MCF 10A (cell line): ENCODE data around the gene ROBO2. TPM values are rescaled to one million over a fixed set of nuclear protein-coding genes. Genes with fewer than 3 reads are reported as not detected.

Source experiments
- BruUV-seq: library from RNA; stranded (reverse); fragments of 400-500 nt; replicated peaks from 2 replicates; lab custom pipeline; 2021; lab: Mats Ljungman, UMichigan
- CTCF ChIA-PET: fragments of 300-600 bp; sonication (Branson Sonifier 250); formaldehyde crosslinking; extraction: SDS; loops from one replicate; lab custom pipeline; 2021; ENCODE audit warnings: antibody characterized with exemption, inconsistent platforms; lab: Yijun Ruan, JAX
- POLR2A ChIA-PET: fragments of 300-600, 350-650 bp; sonication (Branson Sonifier 250); formaldehyde crosslinking; extraction: SDS; loops from one replicate; lab custom pipeline; 2020; ENCODE audit warnings: antibody characterized with exemption, inconsistent platforms; lab: Yijun Ruan, JAX
- DNase-seq: peaks from one replicate; pipeline ENCODE4 v3.0.0-alpha.2; 2018; ENCODE audit not compliant: unreplicated experiment
- H3K27ac Mint-ChIP-seq: one replicate; pipeline ENCODE4 v1.8.0; 2022; ENCODE audit warnings: mild to moderate bottlenecking, low read depth, mixed read lengths; ENCODE audit not compliant: unreplicated experiment
- H3K27me3 Mint-ChIP-seq: one replicate; pipeline ENCODE4 v1.8.0; 2022; ENCODE audit warnings: mixed read lengths; ENCODE audit not compliant: insufficient read depth, unreplicated experiment
- H3K36me3 Mint-ChIP-seq: one replicate; pipeline ENCODE4 v1.8.0; 2022; ENCODE audit warnings: mild to moderate bottlenecking, moderate library complexity, mixed read lengths; ENCODE audit not compliant: insufficient read depth, unreplicated experiment
- H3K4me1 Mint-ChIP-seq: one replicate; pipeline ENCODE4 v1.8.0; 2022; ENCODE audit warnings: mixed read lengths; ENCODE audit not compliant: insufficient read depth, unreplicated experiment
- H3K4me3 Mint-ChIP-seq: one replicate; pipeline ENCODE4 v1.8.0; 2022; ENCODE audit warnings: mild to moderate bottlenecking, moderate library complexity, mixed read lengths; ENCODE audit not compliant: unreplicated experiment
- H3K9me3 Mint-ChIP-seq: one replicate; pipeline ENCODE4 v1.8.0; 2022; ENCODE audit warnings: mixed read lengths; ENCODE audit not compliant: unreplicated experiment
- intact Hi-C: fragments of 100-400 bp; cut with micrococcal nuclease; formaldehyde crosslinking; loops from 2 replicates; pipeline ENCODE4 v1.14.1; 2022
- total RNA-seq: library from RNA; stranded (reverse); gene quantifications from 2 replicates; pipeline ENCODE4 v1.2.3, GENCODE V29; 2022
- TF ChIP-seq, protein P1 (sequence below): fragments of 200-600 bp; IDR thresholded peaks from one replicate; pipeline ENCODE4 v1.8.0; 2022; ENCODE audit warnings: antibody characterized with exemption, mild to moderate bottlenecking; ENCODE audit not compliant: unreplicated experiment

Gene ROBO2
- total RNA-seq, 1 experiment from 2014 or later: not detected

DNA sequence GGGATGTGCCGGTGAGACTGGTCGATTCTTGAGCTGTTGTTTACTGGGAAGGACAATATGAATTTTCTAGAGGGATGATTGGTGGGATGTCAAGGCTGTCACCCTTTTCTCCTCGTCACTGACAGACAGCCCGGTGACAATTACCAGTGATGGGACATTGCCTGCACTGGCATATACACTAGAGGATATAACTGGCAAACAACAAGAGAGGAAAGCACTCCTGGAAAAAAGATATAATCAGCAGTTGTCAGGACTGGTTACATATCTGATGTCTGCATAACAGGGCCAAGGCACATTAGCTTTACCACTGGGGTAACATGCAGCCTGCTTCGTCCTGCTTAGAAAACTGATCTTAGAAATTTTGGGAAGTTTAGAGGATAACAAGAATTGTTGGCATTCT, 131.1 kb downstream of the ROBO2 start:
- Mint-ChIP-seq H3K4me3 (no peak overlapping the region), H3K27ac (no peak overlapping the region), H3K9me3 (no peaks in the 10 kb centered on the region), H3K36me3 (no peaks in the 10 kb centered on the region), H3K27me3 (peaks cover 74% of the 10 kb centered on the region), H3K4me1 (no peaks in the 10 kb centered on the region)
- ChIA-PET CTCF (interaction anchor here (1.5 kb wide), 1 partner anchor 12 kb away, joined by 4 read pairs; no protein-coding TSS in a partner anchor), POLR2A (no interaction called here)
- BruUV-seq: no TSS peak
- TF ChIP-seq, protein P1, sequence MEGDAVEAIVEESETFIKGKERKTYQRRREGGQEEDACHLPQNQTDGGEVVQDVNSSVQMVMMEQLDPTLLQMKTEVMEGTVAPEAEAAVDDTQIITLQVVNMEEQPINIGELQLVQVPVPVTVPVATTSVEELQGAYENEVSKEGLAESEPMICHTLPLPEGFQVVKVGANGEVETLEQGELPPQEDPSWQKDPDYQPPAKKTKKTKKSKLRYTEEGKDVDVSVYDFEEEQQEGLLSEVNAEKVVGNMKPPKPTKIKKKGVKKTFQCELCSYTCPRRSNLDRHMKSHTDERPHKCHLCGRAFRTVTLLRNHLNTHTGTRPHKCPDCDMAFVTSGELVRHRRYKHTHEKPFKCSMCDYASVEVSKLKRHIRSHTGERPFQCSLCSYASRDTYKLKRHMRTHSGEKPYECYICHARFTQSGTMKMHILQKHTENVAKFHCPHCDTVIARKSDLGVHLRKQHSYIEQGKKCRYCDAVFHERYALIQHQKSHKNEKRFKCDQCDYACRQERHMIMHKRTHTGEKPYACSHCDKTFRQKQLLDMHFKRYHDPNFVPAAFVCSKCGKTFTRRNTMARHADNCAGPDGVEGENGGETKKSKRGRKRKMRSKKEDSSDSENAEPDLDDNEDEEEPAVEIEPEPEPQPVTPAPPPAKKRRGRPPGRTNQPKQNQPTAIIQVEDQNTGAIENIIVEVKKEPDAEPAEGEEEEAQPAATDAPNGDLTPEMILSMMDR: no peak
- DNase-seq: no peak
- intact Hi-C loops: no loop called here

DNA sequence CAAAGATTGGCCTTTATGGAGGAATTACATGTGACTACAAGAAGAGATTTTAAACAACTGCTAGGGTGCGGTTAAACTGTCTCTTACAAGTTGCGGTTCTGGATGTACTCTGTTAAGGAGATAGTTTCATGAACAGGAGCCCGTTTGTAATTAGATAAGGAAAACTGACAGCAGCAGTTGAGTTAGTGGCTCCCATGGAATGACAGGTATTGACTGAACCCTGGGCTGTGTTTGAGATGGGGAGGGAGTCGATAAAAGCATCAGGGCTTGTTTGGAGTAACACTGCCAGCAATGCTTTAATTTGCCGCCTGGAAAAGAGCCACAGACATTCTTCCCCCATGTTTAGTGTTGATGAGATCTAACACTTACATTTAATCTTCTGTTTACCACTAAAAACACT, 139.9 kb downstream of the ROBO2 start:
- ChIA-PET CTCF (no interaction called here), POLR2A (no interaction called here)
- TF ChIP-seq, protein P1: no peak
- H3K27me3 Mint-ChIP-seq: peaks cover 71% of the 10 kb centered on the region
- H3K9me3 Mint-ChIP-seq: no peaks in the 10 kb centered on the region
- H3K36me3 Mint-ChIP-seq: no peaks in the 10 kb centered on the region
- DNase-seq: no peak
- intact Hi-C loops: no loop called here
- BruUV-seq: no TSS peak
- no peak overlapping the region for H3K27ac Mint-ChIP-seq
- no peaks in the 10 kb centered on the region for H3K4me1 Mint-ChIP-seq
- no peak overlapping the region for H3K4me3 Mint-ChIP-seq

DNA sequence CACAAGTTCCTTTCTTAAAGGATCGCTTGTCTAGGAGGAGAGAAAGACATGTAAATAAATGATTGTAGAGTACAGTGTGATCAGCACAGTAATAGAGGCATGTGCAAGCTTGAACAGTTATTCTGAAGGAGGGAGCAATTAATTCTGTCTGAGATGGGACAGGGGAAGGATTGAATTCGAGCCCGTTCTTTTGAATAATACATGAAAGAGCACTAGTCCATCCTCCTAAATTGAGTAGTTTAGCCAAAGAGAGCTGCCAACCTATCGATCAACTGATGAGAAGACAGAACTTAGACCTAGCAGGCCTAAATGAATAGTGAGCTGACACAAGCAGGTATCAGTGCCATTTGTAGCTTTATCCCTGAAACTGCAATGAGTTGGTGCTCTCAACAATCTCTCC, 142.4 kb downstream of the ROBO2 start:
- H3K27ac Mint-ChIP-seq: no peak overlapping the region
- intact Hi-C loops: no loop called here
- H3K4me1 Mint-ChIP-seq: no peaks in the 10 kb centered on the region
- no TSS peak for BruUV-seq
- TF ChIP-seq, protein P1: no peak
- no peak overlapping the region for H3K4me3 Mint-ChIP-seq
- no peaks in the 10 kb centered on the region for H3K9me3 Mint-ChIP-seq
- peaks cover 69% of the 10 kb centered on the region for H3K27me3 Mint-ChIP-seq
- CTCF ChIA-PET: interaction anchor here (0.6 to 0.9 kb wide), 2 partner anchors 485 to 1451 kb away, joined by 3 to 4 read pairs; no protein-coding TSS in a partner anchor
- no peak for DNase-seq
- POLR2A ChIA-PET: interaction anchor here (0.6 kb wide), 1 partner anchor 125 kb away, joined by 3 read pairs; no protein-coding TSS in a partner anchor
- H3K36me3 Mint-ChIP-seq: no peaks in the 10 kb centered on the region

DNA sequence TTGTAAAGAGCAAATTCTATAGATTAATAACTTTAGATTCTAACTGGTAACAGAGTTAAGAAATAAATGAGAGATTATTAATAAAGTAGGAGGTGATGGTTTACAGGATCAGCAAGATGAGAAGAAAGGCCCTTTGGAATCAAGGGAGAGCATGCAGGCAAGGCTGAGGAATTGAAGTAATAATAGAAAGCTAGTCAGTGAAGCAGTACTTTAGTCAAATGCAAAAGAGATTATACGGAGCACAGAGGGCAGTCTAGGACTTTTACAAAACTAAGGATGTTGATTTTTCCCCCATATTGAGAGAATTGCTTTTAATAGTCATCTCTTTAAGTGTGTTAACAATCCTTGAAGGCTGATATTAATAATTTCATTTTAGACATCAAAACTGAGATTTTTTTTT, 146.4 kb downstream of the ROBO2 start:
- BruUV-seq: no TSS peak
- no peaks in the 10 kb centered on the region for H3K4me1 Mint-ChIP-seq
- TF ChIP-seq, protein P1: no peak
- H3K4me3 Mint-ChIP-seq: no peak overlapping the region
- no peak overlapping the region for H3K27ac Mint-ChIP-seq
- ChIA-PET CTCF (interaction anchor here (0.5 to 1.3 kb wide), 2 partner anchors 12 to 268 kb away, joined by 3 read pairs; no protein-coding TSS in a partner anchor), POLR2A (no interaction called here)
- no peaks in the 10 kb centered on the region for H3K9me3 Mint-ChIP-seq
- DNase-seq: no peak
- H3K36me3 Mint-ChIP-seq: no peaks in the 10 kb centered on the region
- intact Hi-C loops: no loop called here
- H3K27me3 Mint-ChIP-seq: peaks cover 75% of the 10 kb centered on the region
